NAMALWA (cell line): ENCODE data around the gene HAUS5.

Experiments
- DNase-seq: peaks from one replicate; pipeline ENCODE4 v3.0.0-alpha.2; 2015; ENCODE audit warnings: low spot score

Gene HAUS5

GRCh38 chr19:35609851-35610353, 2.6 kb upstream of the HAUS5 start:
- peak; percentile 45 for DNase-seq

GRCh38 chr19:35612224-35612558, 344 bp upstream of the HAUS5 start:
- no peak for DNase-seq

GRCh38 chr19:35613574-35613973, 1.0 kb downstream of the HAUS5 start:
- DNase-seq, result no peak

- no peak for DNase-seq
Observed at GRCh38 chr19:35615036-35615435, 2.5 kb downstream of the HAUS5 start.

GRCh38 chr19:35618857-35619256, 6.3 kb downstream of the HAUS5 start:
- DNase-seq, result no peak

GRCh38 chr19:35619290-35619923, 6.9 kb downstream of the HAUS5 start:
- DNase-seq, result no peak

GRCh38 chr19:35620001-35620400, 7.5 kb downstream of the HAUS5 start:
- no peak for DNase-seq

- DNase-seq, result no peak
Observed at GRCh38 chr19:35621708-35622107, 9.2 kb downstream of the HAUS5 start.

GRCh38 chr19:35622750-35623149, 10.2 kb downstream of the HAUS5 start:
- DNase-seq, result no peak

GRCh38 chr19:35623327-35624010, 10.9 kb downstream of the HAUS5 start:
- no peak for DNase-seq

GRCh38 chr19:35628264-35628564, 15.7 kb downstream of the HAUS5 start:
- DNase-seq, result no peak

- peak; percentile 100 for DNase-seq
Observed at GRCh38 chr19:35628565-35629331, 16.2 kb downstream of the HAUS5 start, which contains the start of gene RBM42. Gene RBM42 (plus strand): TSS chr19:35629036. CDS start chr19:35629154, 118 bp downstream.

GRCh38 chr19:35629332-35629633, 16.7 kb downstream of the HAUS5 start:
- no peak for DNase-seq

- no peak for DNase-seq
Observed at GRCh38 chr19:35633727-35634440, 21.3 kb downstream of the HAUS5 start.

GRCh38 chr19:35636651-35637050, 24.1 kb downstream of the HAUS5 start:
- DNase-seq, result no peak

GRCh38 chr19:35637165-35637564, 24.6 kb downstream of the HAUS5 start:
- no peak for DNase-seq

GRCh38 chr19:35639321-35639639, 26.7 kb downstream of the HAUS5 start:
- DNase-seq, result no peak

GRCh38 chr19:35639863-35640262, 27.3 kb downstream of the HAUS5 start:
- DNase-seq, result no peak

- DNase-seq, result peak; percentile 32
Observed at GRCh38 chr19:35641515-35642151, 29.1 kb downstream of the HAUS5 start, which contains the start of gene ETV2. Gene ETV2 (plus strand): TSS chr19:35641745. CDS start chr19:35642461, 716 bp downstream.

GRCh38 chr19:35642312-35642711, 29.8 kb downstream of the HAUS5 start:
- DNase-seq, result no peak

- DNase-seq, result no peak
Observed at GRCh38 chr19:35642798-35643254, 30.3 kb downstream of the HAUS5 start.
